G401 (cell line): ENCODE measurements around the gene SPDYC. TPM values are rescaled to one million over a fixed set of nuclear protein-coding genes. Genes with fewer than 3 reads are reported as not detected.
"Not testable (repeated sequence)": the region's sequence is repeated elsewhere in the genome, so short reads cannot be mapped to it uniquely, and the experiment has no call there.

Source experiments
- DNase-seq: peaks from one replicate; pipeline ENCODE4 v3.0.0-alpha.2; 2015; ENCODE audit warnings: low spot score
- in situ Hi-C: cut with HindIII; loops from 2 replicates; pipeline ENCODE4 v1.10.0; 2016; ENCODE audit warnings: low sequenced_read_pairs, mixed read lengths
- total RNA-seq: library from RNA; depleted of rRNA; stranded (reverse); fragments of >200 nt; shearing (Covaris generic); gene quantifications from 2 replicates; pipeline ENCODE4 v1.2.3, GENCODE V29; 2014

SPDYC gene
- total RNA-seq, 1 experiment from 2014 or later = 2.0 TPM

DNA sequence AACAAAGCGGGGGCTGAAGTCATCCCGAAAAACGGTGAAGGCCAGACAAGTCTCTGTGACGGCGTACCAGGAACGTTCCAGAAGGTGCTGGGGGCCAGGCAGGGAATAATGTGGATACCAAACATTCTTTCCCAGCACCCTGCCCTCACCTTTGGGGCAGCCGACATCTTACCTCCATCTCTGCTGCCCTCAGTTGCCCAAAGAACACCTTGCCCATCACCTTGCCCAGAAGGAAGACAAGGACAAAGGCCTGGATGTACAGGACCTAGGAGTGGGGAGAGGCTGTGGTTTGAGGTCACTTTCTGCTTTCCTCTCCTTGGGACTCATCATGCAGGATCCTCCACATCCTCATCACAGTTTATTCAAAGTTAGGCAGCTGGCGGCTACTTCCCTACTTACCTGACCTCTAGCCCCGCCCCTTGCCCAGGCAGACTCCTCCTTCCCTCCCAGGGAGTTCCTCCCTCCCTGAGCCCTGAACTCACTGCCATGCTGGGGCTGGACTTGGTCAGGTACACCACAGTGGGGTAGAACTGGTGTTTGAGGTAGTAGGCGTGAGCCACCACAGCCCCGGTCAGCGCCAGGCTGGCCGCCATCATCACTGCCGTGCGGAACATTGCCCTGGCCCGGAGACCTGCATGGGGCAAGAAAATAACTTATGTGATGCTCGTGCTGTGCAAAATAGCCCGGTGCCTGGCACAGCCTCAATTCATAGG is 36.9 kb upstream of the SPDYC start:
- no peak for DNase-seq
- in situ Hi-C loops = no loop called here

DNA sequence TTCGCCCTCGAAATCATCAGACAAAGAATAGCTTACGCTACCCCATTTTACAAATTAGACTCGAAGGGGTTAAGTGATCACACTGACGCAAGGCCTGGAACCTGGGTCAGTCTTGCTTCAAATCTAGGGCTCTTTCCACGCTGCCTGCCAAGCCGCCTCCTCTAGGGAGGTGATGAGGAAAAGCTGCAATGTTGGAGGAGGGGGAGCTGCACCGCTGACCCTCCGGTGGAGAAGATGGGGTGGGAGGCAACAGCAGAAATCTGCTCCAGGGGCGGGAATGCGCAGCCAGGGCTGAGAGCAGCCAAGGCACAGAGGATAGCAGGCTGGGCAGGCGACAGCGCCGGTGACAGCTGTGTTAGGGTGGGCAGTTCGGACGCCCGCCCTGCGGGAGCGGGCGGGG is 36.3 kb upstream of the SPDYC start:
- in situ Hi-C loops = no loop called here

DNA sequence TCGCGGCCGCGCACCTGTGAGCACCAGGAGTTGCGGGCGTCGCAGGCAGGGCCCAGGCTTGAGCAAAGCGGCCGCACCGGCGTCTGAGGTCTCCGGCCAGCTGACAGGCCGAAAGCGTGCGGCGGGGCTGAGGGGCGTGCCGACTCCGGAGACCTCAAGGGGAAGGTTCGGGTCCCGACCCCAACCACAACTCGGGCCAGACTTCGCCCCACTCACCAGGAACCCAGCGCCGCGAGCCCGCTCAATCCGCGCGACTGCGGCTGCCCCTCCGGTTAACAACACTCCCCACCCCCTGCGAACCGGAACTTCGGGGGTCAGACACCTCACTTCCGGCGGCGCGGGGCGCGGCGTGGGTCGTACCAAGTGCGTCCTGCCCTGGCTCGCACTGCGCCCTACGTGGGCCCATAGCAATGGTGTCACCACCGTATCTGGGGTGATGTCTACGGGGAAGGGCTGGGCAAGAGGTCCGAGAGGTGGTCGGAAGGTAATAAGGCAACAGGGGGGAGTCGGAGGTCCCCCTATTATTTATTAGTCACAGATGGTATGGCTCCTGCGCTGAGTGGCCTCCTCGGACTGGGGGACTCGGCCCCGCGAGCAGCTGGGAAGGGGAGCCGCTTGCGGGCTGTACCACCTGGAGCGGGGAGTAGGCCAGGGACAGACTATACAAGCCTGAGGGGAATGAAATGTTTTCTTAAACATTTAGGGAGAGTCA is 35.6 kb upstream of the SPDYC start, which contains the start of gene SYVN1:
Gene SYVN1, minus strand, starts transcription at position 280 of the 712 bp plus-strand sequence. CDS start 918 bp downstream, outside the sequence.
- in situ Hi-C loops = no loop called here
- DNase-seq = peak; percentile 86

More for the DNA sequence above, 36.3 kb upstream of the SPDYC start:
- DNase-seq = no peak

DNA sequence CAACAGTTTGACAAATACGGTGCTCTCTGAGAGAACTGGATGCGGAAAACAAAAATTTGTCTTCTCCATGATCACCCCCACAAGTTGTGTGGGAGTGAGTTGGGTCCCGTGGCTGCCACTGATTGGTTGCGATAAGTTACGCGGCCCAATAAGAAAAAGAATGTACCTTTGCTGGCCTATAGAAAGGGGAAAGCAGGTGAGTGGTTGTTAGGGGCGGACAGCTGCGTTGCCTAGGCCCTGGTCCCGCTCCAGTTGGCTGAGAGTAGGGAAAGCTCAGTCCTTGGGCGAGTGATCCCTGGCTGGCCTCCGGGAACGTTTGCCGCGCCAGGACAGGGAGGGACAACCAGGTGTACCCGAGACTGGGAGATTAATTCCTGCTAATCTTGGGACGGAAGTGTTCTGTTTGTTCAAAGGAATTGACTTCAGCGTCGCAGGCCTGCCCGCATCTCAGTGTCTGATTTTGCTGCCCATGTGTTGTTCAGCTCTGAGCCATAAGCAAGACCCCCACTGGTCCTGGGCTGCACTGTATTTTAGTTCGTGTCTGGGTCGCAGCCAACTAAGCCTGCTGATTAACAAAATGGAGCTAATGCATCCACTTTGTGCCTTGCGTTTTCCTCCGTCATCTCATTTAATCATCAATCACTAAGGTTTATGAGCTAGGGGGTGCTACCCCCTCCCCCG is 34.9 kb upstream of the SPDYC start:
- in situ Hi-C loops = no loop called here
- DNase-seq = peak; percentile 99

DNA sequence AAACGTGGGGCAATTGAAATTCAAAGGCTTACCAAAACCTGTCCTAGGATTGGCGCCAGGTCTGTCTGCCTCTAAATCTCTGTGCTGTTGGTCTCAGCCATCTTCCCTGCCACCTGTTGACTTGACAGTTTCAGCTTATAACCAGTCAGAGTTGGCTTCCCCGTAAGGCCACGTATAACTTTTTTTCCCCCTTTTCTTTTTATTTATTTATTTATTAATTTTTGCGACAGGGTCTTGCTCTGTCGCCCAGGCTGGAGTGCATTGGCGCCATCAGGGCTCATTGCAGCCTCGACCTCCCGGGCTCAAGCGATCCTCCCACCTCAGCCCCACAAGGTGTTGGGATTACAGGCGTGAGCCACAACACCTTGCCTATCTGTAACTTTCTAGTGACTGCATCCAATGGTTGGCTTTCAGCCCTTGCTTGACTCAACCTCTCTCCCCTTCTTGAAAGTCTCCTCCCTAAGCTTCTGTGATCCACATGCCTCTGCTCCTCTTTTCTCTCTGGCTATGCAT is 34.3 kb upstream of the SPDYC start:
- in situ Hi-C loops = no loop called here
- no peak for DNase-seq

DNA sequence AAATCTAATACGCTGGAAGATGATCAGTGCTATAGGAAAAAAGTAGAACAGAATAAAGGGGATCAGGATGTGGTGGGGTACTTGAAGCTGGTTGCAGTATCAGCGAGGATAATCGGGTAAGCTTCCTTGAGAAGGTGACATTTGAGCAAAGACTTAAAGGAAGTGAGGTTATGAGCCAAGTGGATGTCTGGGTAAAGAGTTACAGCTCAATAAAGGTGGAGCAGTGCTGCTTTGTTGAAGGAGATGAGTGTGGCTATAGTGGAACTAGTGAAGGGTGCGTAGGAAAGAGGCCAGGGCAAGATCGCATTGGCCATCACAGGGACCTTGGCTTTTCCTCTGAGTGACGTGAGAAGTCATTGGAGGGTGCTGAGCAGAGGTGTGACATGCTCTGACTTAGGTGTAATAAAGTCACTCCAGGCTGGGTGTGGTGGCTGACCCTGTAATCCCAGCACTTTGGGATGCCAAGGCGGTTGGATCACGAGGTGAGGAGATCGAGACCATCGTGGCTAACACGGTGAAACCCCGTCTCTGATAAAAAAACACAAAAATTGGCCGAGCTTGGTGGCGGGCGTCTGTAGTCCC is 33.4 kb upstream of the SPDYC start:
- in situ Hi-C loops = no loop called here
- no peak for DNase-seq

DNA sequence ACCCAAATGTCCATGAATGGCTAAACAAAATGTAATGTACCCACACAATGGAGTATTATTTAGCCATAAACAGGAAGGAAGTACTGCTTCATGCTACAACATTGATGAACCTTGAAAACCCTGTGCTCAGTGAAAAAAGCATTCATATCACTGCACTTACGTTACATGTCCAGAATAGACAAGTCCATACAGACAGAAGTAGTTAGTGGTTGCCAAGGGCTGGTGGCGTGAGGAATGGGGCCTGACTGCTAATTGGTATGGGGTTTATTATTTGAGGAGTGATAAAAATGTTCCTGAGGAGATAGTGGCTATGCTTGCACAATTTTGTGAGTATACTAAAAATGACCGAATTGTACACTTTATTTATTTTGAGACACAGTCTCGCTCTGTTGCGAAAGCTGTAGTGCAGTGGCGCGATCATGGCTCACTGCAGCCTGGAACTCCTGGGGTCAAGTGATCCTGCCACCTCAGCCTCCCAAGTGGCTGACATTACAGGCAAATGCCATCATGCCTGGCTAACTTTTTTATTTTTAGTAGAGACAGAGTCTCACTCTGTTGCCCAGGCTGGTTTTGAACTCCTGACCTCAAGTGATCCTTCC is 28.0 kb upstream of the SPDYC start:
- in situ Hi-C loops = no loop called here
- no peak for DNase-seq

DNA sequence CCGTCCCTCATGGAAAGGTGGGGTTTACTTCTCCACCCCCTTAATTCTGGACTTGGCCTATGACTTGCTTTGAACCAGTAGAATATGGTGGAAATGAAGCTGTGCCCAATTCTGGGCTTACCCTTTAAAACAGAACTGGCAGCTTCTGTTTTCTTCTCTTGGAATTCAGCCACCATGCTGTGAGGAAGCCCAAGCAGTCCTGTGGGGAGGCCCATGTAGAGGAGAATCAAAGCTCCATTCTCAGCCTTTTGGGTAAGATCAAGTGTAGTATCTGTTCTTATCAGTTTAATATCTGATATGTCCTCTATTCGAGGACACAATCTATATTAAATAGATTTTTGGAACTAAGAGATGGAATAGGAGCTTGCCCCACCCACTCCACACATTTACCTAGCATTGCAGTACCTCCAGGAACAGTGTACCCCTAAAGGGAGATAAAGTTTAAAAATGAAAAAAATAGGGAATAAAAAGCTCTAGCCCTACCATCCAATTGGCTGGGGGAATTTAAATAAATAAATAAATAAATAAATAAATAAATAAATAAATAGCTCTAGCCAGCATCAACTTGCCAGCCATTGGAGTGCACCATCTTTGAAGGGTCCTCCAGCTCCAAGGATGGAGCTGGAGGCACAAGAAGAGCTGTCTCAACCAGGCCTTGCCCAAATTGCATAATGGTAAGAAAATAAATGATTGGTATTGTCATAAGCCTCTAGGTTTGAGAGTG is 22.5 kb upstream of the SPDYC start:
- in situ Hi-C loops = no loop called here
- no peak for DNase-seq

DNA sequence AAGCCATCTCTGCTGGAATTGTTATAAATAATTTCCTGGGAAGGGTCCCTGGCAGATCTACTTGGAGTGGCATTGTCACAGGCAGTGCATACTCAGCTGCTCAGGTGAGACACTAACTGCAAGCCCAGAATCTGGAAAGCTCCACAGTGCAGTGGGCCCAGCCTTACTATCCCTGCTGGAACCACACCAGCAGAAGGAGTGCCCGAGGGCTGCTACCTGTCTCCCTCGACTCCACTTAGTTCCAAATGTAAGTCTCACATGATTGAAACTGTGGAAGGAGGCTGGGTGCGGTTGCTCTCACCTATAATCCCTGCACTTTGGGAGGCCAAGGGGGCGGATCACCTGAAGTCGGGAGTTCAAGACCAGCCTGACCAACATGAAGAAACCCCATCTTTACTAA is 21.4 kb upstream of the SPDYC start:
- in situ Hi-C loops = no loop called here
- no peak for DNase-seq

DNA sequence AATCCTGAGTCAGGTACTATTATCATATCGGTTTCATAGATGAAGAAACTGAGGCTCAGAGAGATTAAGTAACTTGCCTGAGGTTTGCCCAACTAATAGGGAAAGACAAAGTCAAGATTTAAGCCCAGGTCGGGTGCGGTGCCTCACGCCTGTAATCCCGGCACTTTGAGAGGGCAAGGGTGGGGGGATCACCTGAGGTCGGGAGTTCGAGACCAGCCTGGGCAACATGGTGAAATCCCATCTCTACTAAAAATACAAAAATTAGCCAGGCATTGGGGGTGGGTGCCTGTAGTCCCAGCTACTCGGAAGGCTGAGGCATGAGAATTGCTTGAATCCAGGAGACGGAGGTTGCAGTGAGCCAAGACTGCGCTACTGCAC is 19.9 kb upstream of the SPDYC start:
- in situ Hi-C loops, DNase-seq: not testable (repeated sequence)

DNA sequence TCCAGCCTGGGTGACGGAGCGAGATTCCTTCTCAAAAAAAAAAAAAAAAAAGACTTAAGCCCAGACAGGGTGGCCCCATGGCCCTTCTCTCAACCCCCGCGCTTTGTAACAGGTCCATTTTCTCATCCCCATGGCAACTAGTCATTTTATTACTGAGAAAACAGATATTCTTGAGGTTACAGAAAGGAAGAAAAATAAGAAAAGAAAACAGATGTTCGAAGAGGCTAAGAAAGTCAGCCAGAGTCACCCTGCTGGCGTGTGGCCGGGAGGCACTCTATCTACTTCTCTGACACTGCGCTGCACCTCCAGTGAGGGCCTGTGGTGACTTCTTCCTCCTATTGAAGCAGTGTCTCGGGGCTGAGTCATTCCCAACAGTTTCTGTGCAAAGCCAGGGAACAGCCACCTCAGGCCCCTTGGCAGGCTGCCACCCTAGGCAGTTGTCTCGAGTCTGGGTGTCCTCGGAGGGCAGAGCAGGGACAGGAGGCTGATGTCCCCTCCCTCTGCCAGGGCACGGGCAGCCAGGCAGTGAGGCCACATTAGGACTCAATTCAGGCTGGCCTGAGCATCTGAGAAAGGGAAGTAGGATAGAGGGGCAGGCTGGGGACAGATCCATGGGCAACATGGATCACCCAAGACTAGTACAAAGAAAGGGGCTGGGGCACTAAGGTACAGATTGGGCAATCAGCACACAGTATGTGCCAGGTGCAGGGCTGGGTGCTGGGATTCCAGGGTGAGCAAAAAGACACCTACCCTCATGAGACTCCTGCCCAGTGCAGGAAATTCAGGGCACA is 19.3 kb upstream of the SPDYC start:
- DNase-seq = peak; percentile 31
- in situ Hi-C loops = no loop called here

DNA sequence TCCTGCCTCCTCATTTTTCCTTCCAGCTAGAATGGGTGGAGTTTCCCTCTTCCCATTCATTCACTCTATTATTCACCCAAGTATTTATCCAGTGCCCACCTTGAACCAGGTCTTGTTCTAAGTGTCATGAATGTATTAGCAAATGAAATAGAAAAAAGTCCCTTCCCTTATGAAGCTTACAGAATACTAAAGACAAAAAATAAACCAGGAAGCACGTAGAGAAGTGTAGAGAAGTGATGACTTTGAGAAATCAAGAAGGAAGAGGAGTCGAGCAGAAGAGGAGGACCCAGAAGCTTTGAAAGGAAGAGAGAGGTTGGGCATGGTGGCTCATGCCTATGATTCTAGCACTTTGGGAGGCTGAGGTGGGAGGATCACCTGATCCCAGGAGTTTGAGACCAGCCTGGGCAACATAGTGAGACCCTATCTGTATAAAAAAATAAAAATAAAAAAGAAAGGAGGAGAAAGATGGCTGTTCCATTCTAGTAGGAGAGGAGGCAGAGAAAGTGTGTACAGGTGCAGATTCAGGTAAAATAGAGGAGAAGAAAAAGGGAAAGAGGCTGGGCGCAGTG is 18.6 kb upstream of the SPDYC start:
- in situ Hi-C loops = no loop called here
- DNase-seq = no peak

DNA sequence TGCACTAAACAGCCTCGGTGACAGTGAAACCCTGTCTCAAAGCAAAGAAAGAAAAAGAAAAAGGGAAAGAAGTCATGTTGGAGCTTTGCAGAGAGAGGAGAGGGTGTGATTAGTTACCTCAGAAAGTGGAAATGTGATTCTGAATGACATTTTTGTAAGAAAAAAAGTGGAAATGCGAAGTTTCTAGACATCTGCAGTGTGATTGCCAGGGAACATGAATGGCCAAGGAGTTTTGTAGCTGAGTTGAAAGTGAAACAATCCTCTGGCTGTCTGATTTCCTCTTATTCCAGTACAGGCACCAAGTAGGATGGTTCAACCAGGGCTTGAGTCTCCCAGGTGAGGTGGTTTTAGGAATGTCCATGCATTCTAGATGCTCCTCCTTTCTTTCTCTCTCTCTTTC is 17.9 kb upstream of the SPDYC start:
- no peak for DNase-seq
- in situ Hi-C loops = no loop called here

DNA sequence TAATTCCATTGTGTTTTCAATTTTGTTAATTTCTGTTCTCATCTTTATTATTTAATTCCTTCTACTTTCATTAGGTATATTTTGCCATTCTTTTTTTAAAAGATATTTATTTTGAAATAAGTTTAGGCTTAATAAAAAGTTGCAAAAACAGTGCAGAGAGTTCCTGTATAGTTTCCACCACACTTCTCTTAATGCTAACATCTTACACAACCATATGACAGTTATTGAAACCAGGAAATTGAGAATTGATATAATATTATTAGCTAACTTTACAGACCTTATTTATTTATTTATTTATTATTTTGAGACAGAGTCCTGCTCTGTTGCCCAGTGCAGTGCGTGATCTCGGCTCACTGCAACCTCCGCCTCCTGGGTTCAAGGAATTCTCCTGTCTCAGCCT is 13.8 kb upstream of the SPDYC start:
- no peak for DNase-seq
- in situ Hi-C loops = no loop called here

DNA sequence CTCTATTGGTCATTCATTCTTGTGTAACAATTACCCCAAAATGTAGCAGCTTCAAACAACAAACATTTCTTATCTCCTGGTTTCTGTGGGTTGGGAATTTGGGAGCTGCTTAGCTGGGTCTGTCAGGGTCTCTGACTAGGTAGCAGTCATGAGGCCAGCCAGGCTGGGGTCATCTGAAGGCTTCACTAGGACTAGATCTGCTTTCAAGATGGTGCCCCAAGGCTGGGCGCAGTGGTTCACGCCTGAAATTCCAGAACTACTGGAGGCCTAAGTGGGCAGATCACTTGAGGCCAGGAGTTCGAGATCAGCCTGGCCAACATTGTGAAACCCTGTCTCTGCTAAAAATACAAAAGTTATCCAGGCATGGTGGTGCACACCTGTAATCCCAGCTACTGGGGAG is 13.1 kb upstream of the SPDYC start:
- no peak for DNase-seq
- in situ Hi-C loops = no loop called here

DNA sequence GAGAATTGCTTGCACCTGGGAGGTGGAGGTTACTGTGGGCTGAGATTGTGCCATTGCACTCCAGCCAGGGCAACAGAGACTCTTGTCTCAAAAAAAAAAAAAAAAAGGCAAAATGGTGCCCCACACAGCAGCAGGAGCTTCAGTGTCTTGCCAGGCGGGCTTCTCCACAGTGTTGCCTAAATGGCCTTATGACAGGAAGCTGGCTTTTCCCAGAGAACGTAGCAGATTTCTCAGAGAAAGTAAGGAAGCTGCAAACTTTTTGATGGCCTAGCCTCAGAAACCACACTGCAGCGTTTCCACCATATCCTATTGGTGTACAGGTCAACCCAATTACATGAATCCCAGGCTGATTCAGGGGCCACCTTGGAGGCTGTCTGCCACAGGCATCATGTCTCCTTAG is 12.7 kb upstream of the SPDYC start:
- in situ Hi-C loops = no loop called here
- DNase-seq = no peak

DNA sequence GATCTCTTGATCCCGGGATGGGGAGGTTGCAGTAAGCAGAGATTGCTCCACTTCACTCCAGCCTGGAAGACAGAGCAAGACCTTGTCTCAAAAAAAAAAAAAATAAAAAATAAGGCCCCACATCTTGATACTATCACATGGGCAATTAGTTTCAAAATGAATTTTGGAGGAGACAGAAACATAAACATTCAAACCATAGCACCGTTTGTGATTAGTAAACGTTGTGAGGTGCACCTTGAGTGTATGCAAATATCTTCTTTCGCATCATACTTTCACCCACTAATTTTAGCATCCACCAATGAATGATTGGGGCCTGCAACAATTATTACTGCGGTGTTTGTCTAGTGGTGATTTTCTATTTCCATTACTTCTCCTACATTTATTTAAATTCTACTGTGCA is 11.0 kb upstream of the SPDYC start:
- in situ Hi-C loops = no loop called here

DNA sequence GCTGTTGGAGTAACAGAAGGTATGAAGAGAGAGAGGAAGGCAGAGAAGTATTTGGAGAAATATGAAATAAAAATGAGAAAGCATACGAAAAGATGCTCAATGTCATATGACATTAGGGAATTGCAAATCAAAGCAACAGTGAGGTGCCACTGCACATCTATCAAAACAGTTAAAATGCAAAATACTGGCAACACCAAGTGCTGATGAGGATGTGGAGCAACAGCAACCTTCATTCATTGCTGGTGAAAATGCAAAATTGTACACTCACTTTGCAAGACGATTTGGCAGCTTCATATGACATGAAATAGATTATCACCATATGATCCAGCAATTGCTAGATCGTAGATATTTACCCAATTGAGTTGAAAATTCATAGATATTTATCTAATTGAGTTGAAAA is 9.4 kb upstream of the SPDYC start:
- no peak for DNase-seq
- in situ Hi-C loops = no loop called here

More for the DNA sequence above, 11.0 kb upstream of the SPDYC start:
- no peak for DNase-seq
